SK-N-SH (cell line): ENCODE measurements around the gene SAE1. TPM values are rescaled to one million over a fixed set of nuclear protein-coding genes. Genes with fewer than 3 reads are reported as not detected.

Source experiments
- CTCF ChIA-PET: fragments of 300-600, 350-600 bp; formaldehyde crosslinking; extraction: SDS; loops from one replicate; lab custom pipeline; 2021; lab: Yijun Ruan, JAX
- POLR2A ChIA-PET: fragments of 350-600 bp; sonication (Branson Sonifier 250); formaldehyde crosslinking; extraction: SDS; loops from one replicate; lab custom pipeline; 2020; ENCODE audit warnings: antibody characterized with exemption, inconsistent platforms; lab: Yijun Ruan, JAX
- DNase-seq: peaks from one replicate; pipeline ENCODE4 v3.0.0; 2012
- H2AFZ ChIP-seq: fragments of 200-600 bp; sonication (generic); 2 replicates; pipeline ENCODE4 v1.8.1; 2016; ENCODE audit warnings: antibody characterized with exemption, mild to moderate bottlenecking, low read depth
- H3F3A ChIP-seq: fragments of 200-600 bp; sonication (generic); replicated peaks from 2 replicates; pipeline ENCODE3; 2016; ENCODE audit warnings: antibody characterized with exemption, mild to moderate bottlenecking; ENCODE audit not compliant: insufficient read depth
- H3K27ac ChIP-seq, 2 experiments: fragments of 200-500 bp in 1 of 2; fragments of 200-600 bp in 1 of 2; sonication (Bioruptor generic) in 1 of 2; sonication (generic), shearing (Covaris generic) in 1 of 2; 2 replicates each; pipeline versions ENCODE4 v1.5.1 to v1.6.1; 2014 to 2016; ENCODE audit warnings: low read depth in 2 of 2, inconsistent platforms in 1 of 2, low read length in 1 of 2, mild to moderate bottlenecking in 1 of 2, mixed read lengths in 1 of 2
- H3K27me3 ChIP-seq: fragments of 200-600 bp; sonication (generic), shearing (Covaris generic); 2 replicates; pipeline ENCODE4 v1.6.1; 2016; ENCODE audit warnings: mixed run types; ENCODE audit not compliant: insufficient read depth
- H3K36me3 ChIP-seq, 2 experiments: fragments of 200-500 bp in 1 of 2; fragments of 200-600 bp in 1 of 2; sonication (Bioruptor generic) in 1 of 2; sonication (generic) in 1 of 2; replicated peaks in 1 of 2; 2 replicates each; pipeline versions ENCODE3 to v1.5.1; 2014 to 2016; ENCODE audit warnings: low read length in 1 of 2, mild to moderate bottlenecking in 1 of 2; ENCODE audit not compliant: insufficient read depth in 2 of 2, control insufficient read depth in 1 of 2
- H3K4me1 ChIP-seq, 2 experiments: fragments of 200-500 bp in 1 of 2; fragments of 200-600 bp in 1 of 2; sonication (Bioruptor generic) in 1 of 2; sonication (generic), shearing (Covaris generic) in 1 of 2; 2 replicates each; pipeline versions ENCODE4 v1.5.1 to v1.6.1; 2014 to 2016; ENCODE audit warnings: low read depth in 1 of 2, low read length in 1 of 2, mixed run types in 1 of 2; ENCODE audit not compliant: insufficient read depth in 2 of 2, control insufficient read depth in 1 of 2
- H3K4me2 ChIP-seq: fragments of 200-600 bp; sonication (generic), shearing (Covaris generic); 2 replicates; pipeline ENCODE4 v1.6.1; 2017; ENCODE audit warnings: mixed run types
- H3K4me3 ChIP-seq, 2 experiments: fragments of 200-500 bp in 1 of 2; fragments of 200-600 bp in 1 of 2; sonication (Bioruptor generic) in 1 of 2; sonication (generic), shearing (Covaris generic) in 1 of 2; 2 replicates each; pipeline versions ENCODE4 v1.5.1 to v1.8.1; 2014 to 2016; ENCODE audit warnings: low read depth in 2 of 2, inconsistent platforms in 1 of 2, low read length in 1 of 2, mild to moderate bottlenecking in 1 of 2, mixed read lengths in 1 of 2, moderate library complexity in 1 of 2
- H3K79me2 ChIP-seq: fragments of 200-600 bp; sonication (generic); 2 replicates; pipeline ENCODE4 v1.8.1; 2017; ENCODE audit warnings: mild to moderate bottlenecking; ENCODE audit not compliant: insufficient read depth
- H3K9ac ChIP-seq: fragments of 200-600 bp; sonication (generic); 2 replicates; pipeline ENCODE4 v1.6.1; 2017; ENCODE audit warnings: mixed run types
- H3K9me2 ChIP-seq: fragments of 200-600 bp; sonication (generic); 2 replicates; pipeline ENCODE4 v1.6.1; 2017; ENCODE audit warnings: mixed run types
- H3K9me3 ChIP-seq: fragments of 200-600 bp; sonication (generic); 2 replicates; pipeline ENCODE4 v1.6.1; 2017; ENCODE audit warnings: mixed run types, mild to moderate bottlenecking, moderate library complexity
- H4K20me1 ChIP-seq: fragments of 200-600 bp; sonication (generic); 2 replicates; pipeline ENCODE4 v1.6.1; 2017; ENCODE audit warnings: mild to moderate bottlenecking, mixed run types; ENCODE audit not compliant: insufficient read depth
- FOXJ3 ChIP-seq: sonication (generic); formaldehyde crosslinking; IDR thresholded peaks from 2 replicates; pipeline ENCODE4 v1.5.1; 2020; ENCODE audit warnings: mild to moderate bottlenecking, missing genetic modification reagents
- GATA2 ChIP-seq: sonication (generic); formaldehyde crosslinking; IDR thresholded peaks from 2 replicates; pipeline ENCODE4 v1.5.0; 2020; ENCODE audit warnings: mild to moderate bottlenecking, missing genetic modification reagents
- JUND ChIP-seq: IDR thresholded peaks from 2 replicates; pipeline ENCODE4 v1.4.0; 2012
- MEF2A ChIP-seq: IDR thresholded peaks from 2 replicates; pipeline ENCODE4 v1.4.0; 2012; ENCODE audit warnings: low read depth, borderline replicate concordance
- NFIC ChIP-seq: IDR thresholded peaks from 2 replicates; pipeline ENCODE4 v1.4.0; 2012; ENCODE audit warnings: borderline replicate concordance
- RCOR1 ChIP-seq: fragments of 150-350 bp; IDR thresholded peaks from 2 replicates; pipeline ENCODE4 v1.6.1; 2017; ENCODE audit warnings: antibody characterized with exemption, low read length
- RFX5 ChIP-seq: IDR thresholded peaks from 2 replicates; pipeline ENCODE4 v1.6.1; 2012; ENCODE audit warnings: mild to moderate bottlenecking, improper control_type of control experiment, low read length
- SIN3A ChIP-seq: IDR thresholded peaks from 2 replicates; pipeline ENCODE4 v1.6.1; 2012; ENCODE audit warnings: low read depth, mild to moderate bottlenecking, low read length, moderate library complexity, borderline replicate concordance
- SMC3 ChIP-seq: IDR thresholded peaks from 2 replicates; pipeline ENCODE4 v1.6.1; 2012; ENCODE audit warnings: low read depth, low read length, improper control_type of control experiment
- TAF1 ChIP-seq: IDR thresholded peaks from 2 replicates; pipeline ENCODE4 v1.6.1; 2012; ENCODE audit warnings: low read depth, mild to moderate bottlenecking, low read length, moderate library complexity, borderline replicate concordance
- YY1 ChIP-seq: IDR thresholded peaks from 2 replicates; pipeline ENCODE4 v1.4.0; 2012; ENCODE audit warnings: low read depth, mild to moderate bottlenecking
- WGBS: methylation state at CpG from one replicate; pipeline ENCODE4 v1.1.6; 2017; ENCODE audit warnings: low lambda C conversion rate; 5-methylcytosine and 5-hydroxymethylcytosine counted together
- polyA plus RNA-seq, 3 experiments: library from polyadenylated mRNA; depleted of rRNA; stranded (reverse); fragments of >200 nt; gene quantifications; 2 replicates each; pipeline ENCODE4 v1.2.3, GENCODE V29; 2012
- TF ChIP-seq, protein P1 (sequence below): fragments of 150-350 bp; IDR thresholded peaks from 2 replicates; pipeline ENCODE4 v1.6.1; 2016; ENCODE audit warnings: mild to moderate bottlenecking, low read depth, low read length
- TF ChIP-seq, protein P2 (sequence below): IDR thresholded peaks from 2 replicates; pipeline ENCODE4 v1.6.1; 2012; ENCODE audit warnings: mild to moderate bottlenecking, low read depth, low read length, moderate library complexity
- TF ChIP-seq, protein P3 (sequence below): fragments of 200-600 bp; sonication (generic); IDR thresholded peaks from 2 replicates; pipeline ENCODE4 v1.6.1; 2017; ENCODE audit warnings: antibody characterized with exemption, mild to moderate bottlenecking, moderate library complexity

The SAE1 gene
- polyA plus RNA-seq, 1 of the 3 experiments (the other 2 are of a cell fraction), result 123 TPM

DNA sequence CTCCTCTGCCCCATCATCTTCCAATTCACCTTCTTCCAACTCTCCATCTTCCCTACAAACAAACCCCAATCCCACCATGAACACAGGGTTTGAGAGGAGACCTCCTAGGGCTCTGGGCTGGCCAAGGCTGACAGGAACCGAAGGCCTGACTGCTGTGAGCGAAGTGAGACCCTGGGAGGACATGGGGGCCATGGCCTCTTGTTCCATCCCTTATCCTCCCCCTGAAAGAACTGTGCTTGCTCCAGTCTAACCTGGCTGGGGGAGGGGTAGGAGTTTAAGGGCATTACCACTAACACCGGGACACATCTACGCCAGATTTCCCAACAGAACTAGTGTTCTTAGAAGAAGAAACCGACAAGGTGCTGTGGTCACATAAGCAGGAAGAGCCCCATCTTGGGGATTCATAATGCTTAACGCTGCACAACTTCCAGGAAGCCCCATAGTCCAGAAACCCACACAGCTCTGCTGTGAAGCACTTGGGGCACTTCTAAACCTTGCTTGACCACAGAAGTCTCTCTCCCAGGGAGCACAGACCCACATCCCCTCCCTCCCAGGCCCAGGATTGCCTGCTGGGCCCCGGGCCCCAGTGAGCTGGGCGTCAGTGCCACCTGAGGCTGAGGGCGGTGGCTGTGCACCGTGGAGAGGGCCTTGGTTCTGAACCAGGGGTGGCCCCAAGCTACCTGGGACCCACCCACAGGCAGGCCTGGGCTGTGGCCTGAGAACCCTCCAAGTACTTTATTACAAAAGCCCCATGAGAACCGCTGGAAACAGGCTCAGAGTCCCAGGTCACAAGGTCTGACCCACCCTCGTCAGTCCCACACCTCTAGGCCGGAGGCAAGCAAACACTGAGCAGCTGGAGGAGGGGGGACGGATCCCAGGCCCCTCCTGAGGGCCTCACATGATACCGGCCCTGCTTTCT, 35.8 kb upstream of the SAE1 start:
- POLR2A ChIA-PET, result interaction anchor here (1.3 kb wide), 1 partner anchor 19 kb away, joined by 3 read pairs; the partner anchor contains the start of gene ZC3H4
- H3K4me3 ChIP-seq, result no peak overlapping the region

More for the DNA sequence above, 35.8 kb upstream of the SAE1 start:
- no peaks in the 10 kb centered on the region for H3F3A ChIP-seq
- CTCF ChIA-PET, result interaction anchor here (0.9 to 2.0 kb wide), 4 partner anchors 15 to 103 kb away, joined by 3 to 7 read pairs (median 4); no protein-coding TSS in a partner anchor
- DNase-seq, result no peak
- peaks cover 54% of the 10 kb centered on the region for H4K20me1 ChIP-seq
- H3K36me3 ChIP-seq, result peaks cover 17 to 25% of the 10 kb centered on the region in 2 experiments
- H3K9me2 ChIP-seq, result no peaks in the 10 kb centered on the region
- H3K4me1 ChIP-seq, result no peaks in the 10 kb centered on the region; a peak in 1 of 4 replicates
- TF ChIP-seq, protein P1, sequence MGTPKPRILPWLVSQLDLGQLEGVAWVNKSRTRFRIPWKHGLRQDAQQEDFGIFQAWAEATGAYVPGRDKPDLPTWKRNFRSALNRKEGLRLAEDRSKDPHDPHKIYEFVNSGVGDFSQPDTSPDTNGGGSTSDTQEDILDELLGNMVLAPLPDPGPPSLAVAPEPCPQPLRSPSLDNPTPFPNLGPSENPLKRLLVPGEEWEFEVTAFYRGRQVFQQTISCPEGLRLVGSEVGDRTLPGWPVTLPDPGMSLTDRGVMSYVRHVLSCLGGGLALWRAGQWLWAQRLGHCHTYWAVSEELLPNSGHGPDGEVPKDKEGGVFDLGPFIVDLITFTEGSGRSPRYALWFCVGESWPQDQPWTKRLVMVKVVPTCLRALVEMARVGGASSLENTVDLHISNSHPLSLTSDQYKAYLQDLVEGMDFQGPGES, result no peak
- no peak for TF ChIP-seq SIN3A
- no peak for TF ChIP-seq FOXJ3 (CRISPR knock-in tag)
- no peak for TF ChIP-seq TAF1
- no peak for TF ChIP-seq RFX5
- TF ChIP-seq RCOR1, result no peak
- no peak for TF ChIP-seq JUND
- TF ChIP-seq, protein P2, sequence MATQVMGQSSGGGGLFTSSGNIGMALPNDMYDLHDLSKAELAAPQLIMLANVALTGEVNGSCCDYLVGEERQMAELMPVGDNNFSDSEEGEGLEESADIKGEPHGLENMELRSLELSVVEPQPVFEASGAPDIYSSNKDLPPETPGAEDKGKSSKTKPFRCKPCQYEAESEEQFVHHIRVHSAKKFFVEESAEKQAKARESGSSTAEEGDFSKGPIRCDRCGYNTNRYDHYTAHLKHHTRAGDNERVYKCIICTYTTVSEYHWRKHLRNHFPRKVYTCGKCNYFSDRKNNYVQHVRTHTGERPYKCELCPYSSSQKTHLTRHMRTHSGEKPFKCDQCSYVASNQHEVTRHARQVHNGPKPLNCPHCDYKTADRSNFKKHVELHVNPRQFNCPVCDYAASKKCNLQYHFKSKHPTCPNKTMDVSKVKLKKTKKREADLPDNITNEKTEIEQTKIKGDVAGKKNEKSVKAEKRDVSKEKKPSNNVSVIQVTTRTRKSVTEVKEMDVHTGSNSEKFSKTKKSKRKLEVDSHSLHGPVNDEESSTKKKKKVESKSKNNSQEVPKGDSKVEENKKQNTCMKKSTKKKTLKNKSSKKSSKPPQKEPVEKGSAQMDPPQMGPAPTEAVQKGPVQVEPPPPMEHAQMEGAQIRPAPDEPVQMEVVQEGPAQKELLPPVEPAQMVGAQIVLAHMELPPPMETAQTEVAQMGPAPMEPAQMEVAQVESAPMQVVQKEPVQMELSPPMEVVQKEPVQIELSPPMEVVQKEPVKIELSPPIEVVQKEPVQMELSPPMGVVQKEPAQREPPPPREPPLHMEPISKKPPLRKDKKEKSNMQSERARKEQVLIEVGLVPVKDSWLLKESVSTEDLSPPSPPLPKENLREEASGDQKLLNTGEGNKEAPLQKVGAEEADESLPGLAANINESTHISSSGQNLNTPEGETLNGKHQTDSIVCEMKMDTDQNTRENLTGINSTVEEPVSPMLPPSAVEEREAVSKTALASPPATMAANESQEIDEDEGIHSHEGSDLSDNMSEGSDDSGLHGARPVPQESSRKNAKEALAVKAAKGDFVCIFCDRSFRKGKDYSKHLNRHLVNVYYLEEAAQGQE, result no peak
- TF ChIP-seq, protein P3, sequence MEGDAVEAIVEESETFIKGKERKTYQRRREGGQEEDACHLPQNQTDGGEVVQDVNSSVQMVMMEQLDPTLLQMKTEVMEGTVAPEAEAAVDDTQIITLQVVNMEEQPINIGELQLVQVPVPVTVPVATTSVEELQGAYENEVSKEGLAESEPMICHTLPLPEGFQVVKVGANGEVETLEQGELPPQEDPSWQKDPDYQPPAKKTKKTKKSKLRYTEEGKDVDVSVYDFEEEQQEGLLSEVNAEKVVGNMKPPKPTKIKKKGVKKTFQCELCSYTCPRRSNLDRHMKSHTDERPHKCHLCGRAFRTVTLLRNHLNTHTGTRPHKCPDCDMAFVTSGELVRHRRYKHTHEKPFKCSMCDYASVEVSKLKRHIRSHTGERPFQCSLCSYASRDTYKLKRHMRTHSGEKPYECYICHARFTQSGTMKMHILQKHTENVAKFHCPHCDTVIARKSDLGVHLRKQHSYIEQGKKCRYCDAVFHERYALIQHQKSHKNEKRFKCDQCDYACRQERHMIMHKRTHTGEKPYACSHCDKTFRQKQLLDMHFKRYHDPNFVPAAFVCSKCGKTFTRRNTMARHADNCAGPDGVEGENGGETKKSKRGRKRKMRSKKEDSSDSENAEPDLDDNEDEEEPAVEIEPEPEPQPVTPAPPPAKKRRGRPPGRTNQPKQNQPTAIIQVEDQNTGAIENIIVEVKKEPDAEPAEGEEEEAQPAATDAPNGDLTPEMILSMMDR, result no peak
- TF ChIP-seq NFIC, result no peak
- no peak for TF ChIP-seq GATA2 (CRISPR knock-in tag)
- no peak for TF ChIP-seq MEF2A
- no peak for TF ChIP-seq YY1
- TF ChIP-seq SMC3, result no peak
- H3K4me2 ChIP-seq, result no peak overlapping the region
- H3K9me3 ChIP-seq, result no peaks in the 10 kb centered on the region
- WGBS, result 92% methylated on average over 10 of the region's 15 CpGs
- no peaks in the 10 kb centered on the region for H3K27me3 ChIP-seq
- H3K27ac ChIP-seq, result no peak overlapping the region; a peak in 1 of 4 replicates
- no peak overlapping the region for H2AFZ ChIP-seq
- H3K9ac ChIP-seq, result no peak overlapping the region
- H3K79me2 ChIP-seq, result peaks cover 77% of the 10 kb centered on the region
